ENCODE measurements around the gene CFAP77. TPM values are rescaled to one million over a fixed set of nuclear protein-coding genes. Genes with fewer than 3 reads are reported as not detected.
"Not testable (repeated sequence)": the region's sequence is repeated elsewhere in the genome, so short reads cannot be mapped to it uniquely, and the experiment has no call there.

The CFAP77 gene
- total RNA-seq, 2 experiments from 2014 or later = not detected

DNA sequence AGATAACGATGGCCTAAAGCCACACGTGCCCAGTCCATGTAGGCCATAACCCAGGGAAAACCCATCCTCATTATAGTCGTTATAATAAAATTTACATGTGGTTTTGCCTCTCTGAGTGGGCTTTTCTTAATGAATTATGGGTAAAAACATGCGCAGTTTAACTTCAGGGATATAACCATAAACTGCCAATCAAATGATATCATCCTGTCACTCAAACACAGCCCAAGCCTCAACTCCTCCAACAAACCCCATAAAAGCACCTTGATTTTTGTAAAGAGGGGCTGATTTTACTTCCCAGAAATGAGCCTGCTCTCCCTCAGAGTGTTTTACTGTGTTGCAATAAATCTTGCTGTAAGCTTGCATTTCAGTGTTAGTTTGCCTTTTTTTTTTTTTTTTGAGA, 39.4 kb upstream of the CFAP77 start:
- intact Hi-C loops (cut with DNase I, micrococcal nuclease) = no loop called here
- H3K9me3 ChIP-seq (ENCODE audit: control insufficient read depth in 1 of 2, insufficient read depth in 1 of 2, low read length in 2 of 2) = no peaks in the 10 kb centered on the region
- no peaks in the 10 kb centered on the region for H3K27me3 Mint-ChIP-seq
- H3K4me3 ChIP-seq (ENCODE audit: low read length) = no peak overlapping the region
- no peak overlapping the region for H3K27ac Mint-ChIP-seq
- no peak for ATAC-seq (ENCODE audit: poor library complexity)
- no peaks in the 10 kb centered on the region for H3K9me3 Mint-ChIP-seq
- H3K4me3 Mint-ChIP-seq = no peak overlapping the region
- peaks cover 8% of the 10 kb centered on the region for H3K36me3 Mint-ChIP-seq (ENCODE audit: low read depth)
- TF ChIP-seq, protein P1, sequence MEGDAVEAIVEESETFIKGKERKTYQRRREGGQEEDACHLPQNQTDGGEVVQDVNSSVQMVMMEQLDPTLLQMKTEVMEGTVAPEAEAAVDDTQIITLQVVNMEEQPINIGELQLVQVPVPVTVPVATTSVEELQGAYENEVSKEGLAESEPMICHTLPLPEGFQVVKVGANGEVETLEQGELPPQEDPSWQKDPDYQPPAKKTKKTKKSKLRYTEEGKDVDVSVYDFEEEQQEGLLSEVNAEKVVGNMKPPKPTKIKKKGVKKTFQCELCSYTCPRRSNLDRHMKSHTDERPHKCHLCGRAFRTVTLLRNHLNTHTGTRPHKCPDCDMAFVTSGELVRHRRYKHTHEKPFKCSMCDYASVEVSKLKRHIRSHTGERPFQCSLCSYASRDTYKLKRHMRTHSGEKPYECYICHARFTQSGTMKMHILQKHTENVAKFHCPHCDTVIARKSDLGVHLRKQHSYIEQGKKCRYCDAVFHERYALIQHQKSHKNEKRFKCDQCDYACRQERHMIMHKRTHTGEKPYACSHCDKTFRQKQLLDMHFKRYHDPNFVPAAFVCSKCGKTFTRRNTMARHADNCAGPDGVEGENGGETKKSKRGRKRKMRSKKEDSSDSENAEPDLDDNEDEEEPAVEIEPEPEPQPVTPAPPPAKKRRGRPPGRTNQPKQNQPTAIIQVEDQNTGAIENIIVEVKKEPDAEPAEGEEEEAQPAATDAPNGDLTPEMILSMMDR (IDR thresholded peaks at IDR 0.05) = no peak
- H3K27ac ChIP-seq (ENCODE audit: low read depth in 1 of 2, low read length in 2 of 2) = no peak overlapping the region
- DNase-seq = no peak
- H3K4me1 ChIP-seq (ENCODE audit: insufficient read depth, low read length) = peaks cover 12% of the 10 kb centered on the region
- peaks cover 16% of the 10 kb centered on the region for H3K4me1 Mint-ChIP-seq (ENCODE audit: low read depth)
- CTCF ChIA-PET = interaction anchor here (0.6 kb wide), 1 partner anchor 18 kb away, joined by 3 read pairs; no protein-coding TSS in a partner anchor
- POLR2A ChIA-PET = no interaction called here
- H3K36me3 ChIP-seq (ENCODE audit: insufficient read depth, low read length) = peaks cover 8% of the 10 kb centered on the region
- no peaks in the 10 kb centered on the region for H3K27me3 ChIP-seq (ENCODE audit: control insufficient read depth in 1 of 2, insufficient read depth in 2 of 2, low read length in 2 of 2)

DNA sequence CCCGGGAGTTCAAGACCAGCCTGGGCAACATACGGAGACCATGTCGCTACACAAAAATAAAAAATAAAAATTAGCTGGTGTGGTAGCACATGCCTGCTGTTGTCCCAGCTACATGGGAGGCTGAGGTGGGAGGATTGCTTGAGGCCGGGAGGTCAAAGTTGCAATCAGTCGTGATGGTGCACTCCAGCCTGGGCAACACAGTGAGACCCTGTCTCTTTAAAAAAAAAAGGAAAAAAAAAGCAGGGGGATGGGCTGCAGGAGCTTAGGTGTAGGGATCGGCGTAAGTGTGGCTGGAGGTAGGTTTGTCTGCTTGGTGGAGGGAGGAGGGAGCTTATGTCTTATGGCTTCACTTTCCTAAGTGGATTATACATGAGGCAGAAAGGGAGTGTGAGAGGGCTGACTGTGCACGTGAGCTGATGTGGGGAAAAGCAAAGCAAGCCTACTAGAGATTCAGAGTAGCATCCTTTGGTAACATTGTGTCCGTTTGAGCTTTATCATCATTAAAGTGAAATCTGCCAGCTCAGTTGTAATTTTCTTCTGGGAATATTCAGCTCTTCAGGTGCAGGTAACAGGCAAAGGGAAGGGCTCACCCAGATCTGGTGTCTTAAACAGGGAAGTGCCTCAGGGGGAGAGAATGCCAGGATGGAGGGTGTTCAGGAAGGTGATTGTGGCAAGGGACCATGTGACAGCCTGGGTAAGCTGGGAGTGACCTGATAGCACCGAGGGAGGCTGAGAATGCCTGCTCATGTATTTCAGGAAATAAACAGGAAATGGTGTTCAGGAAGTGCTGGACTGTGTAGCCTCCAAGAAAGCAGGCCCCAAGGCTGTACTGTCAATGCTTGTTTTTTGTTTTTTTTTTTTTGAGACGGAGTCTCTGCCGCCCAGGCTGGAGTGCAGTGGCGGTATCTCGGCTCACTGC, 37.6 kb upstream of the CFAP77 start:
- ChIA-PET POLR2A (interaction anchor here (0.7 to 1.8 kb wide), 4 partner anchors 10 to 921 kb away, joined by 3 to 11 read pairs (median 3); partner anchors contain the start of gene SETX), CTCF (interaction anchor here (0.9 kb wide), 1 partner anchor 11 kb away, joined by 3 read pairs; no protein-coding TSS in a partner anchor)
- H3K4me1 ChIP-seq (ENCODE audit: insufficient read depth, low read length) = peaks cover 12% of the 10 kb centered on the region
- H3K9me3 Mint-ChIP-seq = no peaks in the 10 kb centered on the region
- peaks cover 8% of the 10 kb centered on the region for H3K36me3 Mint-ChIP-seq (ENCODE audit: low read depth)
- peaks cover 25% of the 10 kb centered on the region for H3K36me3 ChIP-seq (ENCODE audit: insufficient read depth, low read length)
- TF ChIP-seq, protein P1 (IDR thresholded peaks at IDR 0.05) = no peak
- no peaks in the 10 kb centered on the region for H3K27me3 ChIP-seq (ENCODE audit: control insufficient read depth in 1 of 2, insufficient read depth in 2 of 2, low read length in 2 of 2)
- peak overlapping the region; percentile 42 for H3K27ac Mint-ChIP-seq
- H3K4me3 Mint-ChIP-seq = no peak overlapping the region
- no peaks in the 10 kb centered on the region for H3K27me3 Mint-ChIP-seq
- H3K27ac ChIP-seq (ENCODE audit: low read depth in 1 of 2, low read length in 2 of 2) = peak overlapping the region in 1 of 2 donors; percentile 28
- H3K4me1 Mint-ChIP-seq (ENCODE audit: low read depth) = peaks cover 16% of the 10 kb centered on the region
- DNase-seq = peak in 3 of 14 experiments; percentile 18 to 50 (median 47)
- H3K9me3 ChIP-seq (ENCODE audit: control insufficient read depth in 1 of 2, insufficient read depth in 1 of 2, low read length in 2 of 2) = no peaks in the 10 kb centered on the region
- intact Hi-C loops (cut with DNase I, micrococcal nuclease) = no loop called here
- H3K4me3 ChIP-seq (ENCODE audit: low read length) = no peak overlapping the region
- no peak for ATAC-seq (ENCODE audit: poor library complexity)

DNA sequence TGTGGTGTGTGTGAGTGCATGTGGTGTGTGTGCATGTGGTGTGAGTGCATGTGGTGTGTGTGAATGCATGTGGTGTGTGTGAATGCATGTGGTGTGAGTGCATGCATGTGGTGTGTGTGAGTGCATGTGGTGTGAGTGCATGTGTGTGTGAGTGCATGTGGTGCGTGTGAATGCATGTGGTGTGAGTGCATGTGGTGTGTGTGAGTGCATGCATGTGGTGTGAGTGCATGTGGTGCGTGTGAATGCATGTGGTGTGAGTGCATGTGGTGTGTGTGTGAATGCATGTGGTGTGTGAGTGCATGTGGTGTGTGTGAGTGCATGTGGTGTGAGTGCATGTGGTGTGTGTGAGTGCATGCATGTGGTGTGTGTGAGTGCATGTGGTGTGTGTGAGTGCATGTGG, 32.2 kb upstream of the CFAP77 start:
- H3K36me3 Mint-ChIP-seq (ENCODE audit: low read depth) = peaks cover 16% of the 10 kb centered on the region
- DNase-seq; H3K9me3 Mint-ChIP-seq; POLR2A ChIA-PET; H3K27ac ChIP-seq (ENCODE audit: low read depth in 1 of 2, low read length in 2 of 2); ATAC-seq (ENCODE audit: poor library complexity); CTCF ChIA-PET; H3K27ac Mint-ChIP-seq; H3K4me3 ChIP-seq (ENCODE audit: low read length); H3K27me3 Mint-ChIP-seq; H3K9me3 ChIP-seq (ENCODE audit: control insufficient read depth in 1 of 2, insufficient read depth in 1 of 2, low read length in 2 of 2); H3K27me3 ChIP-seq (ENCODE audit: control insufficient read depth in 1 of 2, insufficient read depth in 2 of 2, low read length in 2 of 2); intact Hi-C loops (cut with DNase I, micrococcal nuclease); H3K4me3 Mint-ChIP-seq: not testable (repeated sequence)
- peaks cover 66% of the 10 kb centered on the region for H3K36me3 ChIP-seq (ENCODE audit: insufficient read depth, low read length)
- H3K4me1 Mint-ChIP-seq (ENCODE audit: low read depth) = peaks cover 15% of the 10 kb centered on the region
- H3K4me1 ChIP-seq (ENCODE audit: insufficient read depth, low read length) = peaks cover 10% of the 10 kb centered on the region

DNA sequence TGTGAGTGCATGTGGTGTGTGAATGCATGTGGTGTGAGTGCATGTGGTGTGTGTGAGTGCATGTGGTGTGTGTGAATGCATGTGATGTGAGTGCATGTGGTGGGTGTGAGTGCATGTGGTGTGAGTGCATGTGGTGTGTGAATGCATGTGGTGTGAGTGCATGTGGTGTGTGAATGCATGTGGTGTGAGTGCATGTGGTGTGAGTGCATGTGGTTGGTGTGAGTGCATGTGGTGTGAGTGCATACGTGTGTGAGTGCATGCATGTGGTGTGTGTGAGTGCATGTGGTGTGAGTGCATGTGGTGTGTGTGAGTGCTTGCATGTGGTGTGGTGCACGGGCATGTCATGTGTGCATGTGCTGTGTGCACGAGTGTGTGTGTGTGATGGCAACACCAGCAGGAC, 31.6 kb upstream of the CFAP77 start:
- H3K27ac ChIP-seq (ENCODE audit: low read depth in 1 of 2, low read length in 2 of 2); H3K27me3 Mint-ChIP-seq; H3K4me3 ChIP-seq (ENCODE audit: low read length); ATAC-seq (ENCODE audit: poor library complexity); H3K9me3 Mint-ChIP-seq; DNase-seq; H3K4me3 Mint-ChIP-seq; CTCF ChIA-PET; H3K9me3 ChIP-seq (ENCODE audit: control insufficient read depth in 1 of 2, insufficient read depth in 1 of 2, low read length in 2 of 2); POLR2A ChIA-PET; H3K27me3 ChIP-seq (ENCODE audit: control insufficient read depth in 1 of 2, insufficient read depth in 2 of 2, low read length in 2 of 2); intact Hi-C loops (cut with DNase I, micrococcal nuclease); H3K27ac Mint-ChIP-seq; H3K4me1 ChIP-seq (ENCODE audit: insufficient read depth, low read length): not testable (repeated sequence)
- H3K4me1 Mint-ChIP-seq (ENCODE audit: low read depth) = peaks cover 15% of the 10 kb centered on the region
- H3K36me3 ChIP-seq (ENCODE audit: insufficient read depth, low read length) = peaks cover 66% of the 10 kb centered on the region
- peaks cover 21% of the 10 kb centered on the region for H3K36me3 Mint-ChIP-seq (ENCODE audit: low read depth)
